ENCODE results near the gene NSDHL.
"Not testable (repeated sequence)": the region's sequence is repeated elsewhere in the genome, so short reads cannot be mapped to it uniquely, and the experiment has no call there.

NSDHL gene

DNA sequence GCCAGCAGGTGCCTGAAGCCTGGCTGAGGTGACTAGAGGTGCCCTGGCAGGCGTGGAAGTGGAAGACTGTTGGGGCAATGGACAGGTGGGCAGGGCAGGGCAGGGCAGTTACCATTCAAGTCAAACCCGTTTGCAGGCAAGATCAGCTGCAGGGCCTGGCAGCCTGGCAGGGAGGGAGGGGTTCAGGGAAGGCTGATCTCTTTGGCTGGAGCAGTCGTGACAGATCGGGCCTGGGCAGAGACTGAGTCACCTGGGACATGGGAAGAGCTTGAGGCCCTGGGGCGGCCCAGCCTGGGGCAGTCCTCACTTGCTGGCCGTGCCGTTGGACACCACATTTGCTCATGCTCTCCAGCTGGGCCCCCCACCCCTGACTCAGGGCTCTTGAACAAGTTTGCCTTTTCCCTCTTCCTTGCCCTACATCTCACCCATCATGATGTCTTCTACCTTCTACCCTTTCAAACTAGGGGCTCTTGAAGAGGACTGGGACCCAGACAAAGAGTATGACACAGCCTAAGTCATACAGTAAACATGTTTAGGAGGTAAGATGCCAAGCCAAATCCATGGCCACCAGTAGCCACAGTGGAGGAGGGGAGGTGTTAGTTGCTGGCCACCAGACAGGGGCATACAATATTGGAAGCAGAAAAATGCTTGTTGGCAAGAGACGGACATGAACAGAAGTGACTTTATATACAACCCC lies 65.0 kb downstream of the NSDHL start:
- no peak for DNase-seq

DNA sequence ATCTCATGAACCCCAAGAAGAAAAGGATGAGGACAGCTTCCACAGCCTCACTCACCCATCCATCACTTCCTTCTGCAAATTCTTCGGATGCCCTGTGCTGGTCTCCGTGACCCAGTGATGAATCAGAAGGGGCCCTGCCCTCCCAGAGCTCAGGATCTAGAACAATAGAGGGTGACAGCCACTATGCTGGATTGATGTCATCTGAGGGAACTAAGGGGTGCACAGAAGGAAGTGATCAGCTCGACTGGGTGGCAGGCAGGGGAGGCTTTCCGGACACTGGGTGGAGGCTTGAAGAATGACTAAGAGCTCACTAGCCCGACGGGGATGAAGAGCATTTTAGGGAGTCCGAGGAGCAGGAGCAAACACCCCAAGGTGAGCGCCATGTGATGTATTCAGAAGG lies 65.6 kb downstream of the NSDHL start:
- DNase-seq = peak; percentile 31

DNA sequence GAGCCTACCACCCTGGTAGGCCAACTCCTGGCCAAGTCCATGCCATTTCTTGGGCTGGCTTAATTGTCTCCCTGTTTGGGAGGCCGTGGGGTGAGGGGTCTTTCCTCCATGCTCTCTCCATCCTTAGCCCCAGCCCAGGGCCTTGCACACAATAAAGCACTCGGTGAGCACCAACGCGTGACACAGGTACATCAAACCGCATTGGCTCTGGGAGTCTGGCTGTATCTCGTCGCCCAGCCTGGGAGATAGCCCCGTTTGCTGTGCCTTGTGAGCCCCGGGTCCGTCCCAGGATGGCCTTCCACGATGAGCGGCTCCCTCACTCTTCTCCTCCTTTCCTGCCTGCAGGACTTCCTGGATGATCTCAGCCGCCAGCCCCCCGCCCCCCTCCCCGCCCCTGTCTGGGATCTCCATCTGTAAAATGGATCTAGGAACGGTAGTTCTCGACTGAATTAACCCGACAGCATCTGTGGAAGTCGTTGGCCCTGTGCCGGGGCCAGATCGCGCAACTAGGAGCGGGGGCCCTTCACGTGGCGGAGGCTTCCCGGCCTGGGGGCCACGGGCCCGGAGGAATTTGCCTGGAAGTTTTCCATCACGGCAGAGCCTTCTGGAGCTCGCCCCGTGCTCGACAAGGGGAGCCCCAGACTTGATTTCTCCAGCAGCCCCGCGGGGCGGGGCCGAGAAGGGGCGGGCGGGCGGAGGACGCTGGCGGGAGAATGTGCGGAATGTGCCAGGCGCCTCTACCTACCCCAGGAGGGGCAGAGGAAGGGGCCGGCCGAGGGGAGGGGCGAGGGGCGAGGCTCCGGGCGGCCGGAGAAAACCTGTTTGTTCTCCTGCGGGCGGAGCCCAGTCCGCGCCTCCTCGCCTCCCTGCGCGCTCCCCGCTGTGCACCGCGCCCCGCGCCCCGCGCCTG lies 66.6 kb downstream of the NSDHL start, which contains the start of gene ZNF185:
TSS of gene ZNF185 (plus strand) at position 846 of the 910 bp plus-strand sequence. CDS start 16,423 bp downstream, outside the sequence.
- DNase-seq = no peak

DNA sequence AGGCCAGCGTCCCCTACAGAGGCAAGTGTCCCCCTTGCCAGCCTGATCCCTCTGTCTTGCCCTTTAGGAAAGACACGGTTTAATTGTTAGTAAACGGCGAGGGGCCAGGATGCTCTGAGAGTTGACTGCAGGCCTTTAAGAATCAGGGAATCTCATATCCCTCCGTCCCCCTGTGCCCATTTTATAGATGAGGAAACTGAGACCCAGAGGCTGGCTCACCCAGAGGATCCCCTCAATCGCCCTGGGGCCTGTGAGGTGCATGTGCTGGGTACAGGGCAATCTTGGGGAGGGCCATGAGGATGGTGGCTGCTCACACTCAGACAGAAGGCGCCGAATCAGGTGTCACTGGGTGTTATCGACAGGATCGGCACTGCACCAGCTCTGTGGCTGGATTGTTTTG lies 67.6 kb downstream of the NSDHL start:
- DNase-seq = no peak

DNA sequence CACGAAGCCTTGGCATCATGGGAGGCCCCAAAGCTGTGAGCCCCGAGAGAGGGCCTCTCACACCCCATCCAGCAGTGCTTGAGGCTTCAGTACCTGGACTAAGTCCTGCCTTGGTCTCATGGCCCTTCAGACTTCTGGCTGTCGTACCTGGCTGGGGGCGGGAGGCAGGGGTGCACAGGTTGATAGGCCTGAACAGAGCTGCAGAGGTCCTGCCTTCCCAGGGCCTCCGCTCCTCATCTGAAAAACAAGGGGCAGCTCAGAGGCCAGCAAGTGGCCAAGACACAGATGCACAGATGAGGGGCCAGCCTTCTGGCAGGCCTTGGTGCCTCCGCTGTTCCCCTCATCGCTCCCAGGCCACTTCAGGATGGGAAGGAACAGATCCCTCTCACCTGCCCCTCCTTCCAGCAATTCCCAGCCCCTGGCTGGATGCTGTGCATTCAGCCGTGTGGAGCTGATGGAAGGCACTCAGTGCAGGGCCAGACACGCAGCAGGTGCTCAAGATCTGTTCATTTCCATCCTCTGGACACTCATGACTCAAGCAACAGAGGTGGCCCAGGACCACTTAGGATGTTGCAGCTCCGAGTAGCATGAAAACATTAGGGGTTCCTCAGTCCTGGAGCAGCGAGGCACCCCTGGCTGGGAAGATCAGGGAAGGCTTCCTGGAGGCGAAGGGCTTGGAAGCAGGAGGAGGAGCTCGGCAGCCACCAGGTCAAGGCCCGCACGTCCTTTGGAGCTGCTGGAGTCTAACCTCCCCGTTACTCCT lies 68.4 kb downstream of the NSDHL start:
- DNase-seq = no peak

DNA sequence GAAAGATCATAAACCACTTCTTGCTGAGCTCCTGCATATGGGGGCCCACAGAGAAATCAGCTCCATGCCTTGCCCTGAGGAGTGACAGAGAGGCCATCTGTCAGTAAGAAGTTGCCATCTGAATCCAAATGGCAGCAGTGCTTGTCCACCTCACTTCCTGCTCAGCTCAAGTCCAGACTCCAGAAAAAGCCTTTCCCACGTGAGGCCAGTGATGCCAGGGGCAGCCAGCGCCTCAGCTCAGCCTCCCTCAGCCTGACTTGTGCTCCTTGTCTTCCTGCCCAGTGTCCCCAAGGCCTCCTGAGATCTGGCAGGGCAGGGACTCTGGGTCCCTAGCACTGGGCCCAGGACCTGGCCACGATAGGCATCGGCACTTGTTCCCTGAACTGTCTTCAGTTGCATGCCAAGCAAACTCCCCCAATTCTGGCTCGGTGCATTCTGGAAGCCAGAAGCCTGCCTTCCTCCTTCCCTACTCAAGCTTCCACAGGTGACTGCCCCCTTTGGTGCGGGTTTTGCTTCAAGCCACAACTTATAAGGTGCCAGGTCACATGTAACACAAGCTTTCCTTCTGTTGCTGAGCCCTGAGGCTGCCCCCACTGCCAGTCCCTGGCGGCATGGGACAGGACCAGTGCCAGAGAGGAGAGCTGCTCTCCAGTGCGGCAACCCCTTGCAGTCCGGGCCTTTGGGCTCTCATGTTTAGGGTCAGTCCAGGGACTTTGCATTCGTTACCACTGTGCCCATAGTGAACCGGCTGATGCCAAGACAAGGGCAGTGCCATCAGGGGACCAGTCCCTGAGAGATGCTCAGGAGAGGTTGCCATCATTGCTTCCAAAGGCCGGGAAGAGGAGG lies 69.2 kb downstream of the NSDHL start:
- no peak for DNase-seq

DNA sequence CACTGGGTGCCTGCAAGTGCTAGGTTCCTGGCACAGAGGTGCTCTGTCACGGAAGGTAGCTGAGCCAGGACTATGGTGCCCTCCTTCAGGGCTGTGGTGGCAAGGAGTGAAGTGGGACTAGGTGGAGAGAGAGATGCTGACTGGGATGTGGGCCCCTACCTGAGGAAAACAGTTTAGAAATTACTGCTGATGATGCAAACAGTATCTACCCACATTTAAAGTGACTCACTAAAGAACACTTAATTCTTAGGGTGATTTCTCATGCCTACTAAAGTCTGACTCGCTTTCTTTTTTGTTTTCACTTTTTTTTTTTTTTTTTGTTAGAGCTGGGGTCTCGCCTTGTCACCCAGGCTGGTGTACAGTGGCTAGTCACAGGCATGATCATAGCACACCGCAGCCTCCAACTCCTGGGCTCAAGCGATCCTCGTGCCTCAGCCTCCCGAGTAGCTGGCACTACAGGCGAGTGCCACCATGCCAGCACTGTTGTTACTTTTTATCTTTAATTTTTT lies 70.1 kb downstream of the NSDHL start:
- DNase-seq = no peak

DNA sequence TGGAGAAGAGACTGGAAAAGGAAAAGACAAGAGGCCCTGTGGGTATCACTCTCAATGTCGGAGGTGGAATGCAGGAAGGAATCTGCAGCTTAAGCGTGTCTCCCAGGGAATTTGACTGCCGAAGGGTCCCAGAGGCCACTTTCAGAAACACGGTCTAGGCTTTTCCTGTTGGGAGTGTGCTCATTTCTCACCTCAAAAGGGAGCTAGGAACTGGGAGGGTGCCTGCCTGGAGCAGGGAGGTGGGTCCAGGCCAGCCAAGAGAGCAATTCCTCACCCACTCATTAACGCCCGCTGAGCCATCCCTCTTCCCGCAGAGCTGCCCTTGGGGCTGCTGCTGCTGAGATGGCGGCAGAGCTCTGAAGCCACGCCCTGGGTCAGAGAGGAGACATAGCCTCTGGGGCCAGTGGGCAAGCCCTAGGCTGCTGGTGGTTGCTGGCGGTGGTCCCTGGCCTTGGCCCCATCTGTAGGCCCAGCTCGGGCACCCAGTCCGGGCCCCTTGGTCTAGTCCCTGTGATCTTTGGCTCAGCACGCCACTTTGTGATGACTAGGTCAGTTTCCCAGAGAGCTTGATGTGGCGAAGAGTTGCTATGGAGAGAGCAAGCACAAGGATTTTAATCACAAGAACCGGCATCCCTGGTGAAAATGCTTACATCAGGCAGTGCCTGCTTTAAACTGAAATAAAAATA lies 71.1 kb downstream of the NSDHL start:
- no peak for DNase-seq

DNA sequence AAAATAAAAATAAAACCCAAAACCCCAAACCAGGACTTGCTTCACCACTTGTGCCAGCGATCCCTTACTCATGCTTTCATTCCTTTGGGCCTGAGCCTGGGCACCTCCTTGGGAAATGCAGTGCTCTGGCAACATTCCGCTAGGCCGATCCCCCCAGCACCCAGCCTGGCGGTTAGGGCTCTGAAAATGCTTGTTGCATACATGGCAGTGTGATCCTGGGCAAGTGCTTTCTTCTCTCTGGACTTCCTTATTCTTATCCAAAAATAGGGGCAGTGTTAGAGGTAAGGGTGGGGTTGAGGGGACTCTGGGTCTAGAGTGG lies 71.6 kb downstream of the NSDHL start:
- no peak for DNase-seq

DNA sequence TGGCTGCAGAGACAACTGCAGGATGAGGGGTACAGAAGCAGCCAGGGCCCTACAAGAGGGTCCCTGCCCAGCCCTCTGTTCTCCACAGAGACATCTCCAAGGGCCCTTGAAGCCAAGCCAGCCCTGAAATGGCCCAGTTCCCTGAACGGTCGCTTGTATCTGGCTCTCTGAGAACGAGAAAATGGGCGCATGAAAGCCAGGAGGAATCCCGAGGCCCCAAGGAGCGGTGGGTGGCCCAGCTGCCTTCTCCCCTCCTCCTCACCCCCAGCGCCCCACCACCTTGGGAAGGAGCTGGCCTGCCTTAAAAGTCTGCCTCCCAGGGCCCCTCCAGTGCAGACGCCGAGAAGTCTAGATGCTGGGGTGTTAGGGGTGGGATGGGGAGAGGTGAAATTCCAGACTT lies 72.7 kb downstream of the NSDHL start:
- DNase-seq = no peak

DNA sequence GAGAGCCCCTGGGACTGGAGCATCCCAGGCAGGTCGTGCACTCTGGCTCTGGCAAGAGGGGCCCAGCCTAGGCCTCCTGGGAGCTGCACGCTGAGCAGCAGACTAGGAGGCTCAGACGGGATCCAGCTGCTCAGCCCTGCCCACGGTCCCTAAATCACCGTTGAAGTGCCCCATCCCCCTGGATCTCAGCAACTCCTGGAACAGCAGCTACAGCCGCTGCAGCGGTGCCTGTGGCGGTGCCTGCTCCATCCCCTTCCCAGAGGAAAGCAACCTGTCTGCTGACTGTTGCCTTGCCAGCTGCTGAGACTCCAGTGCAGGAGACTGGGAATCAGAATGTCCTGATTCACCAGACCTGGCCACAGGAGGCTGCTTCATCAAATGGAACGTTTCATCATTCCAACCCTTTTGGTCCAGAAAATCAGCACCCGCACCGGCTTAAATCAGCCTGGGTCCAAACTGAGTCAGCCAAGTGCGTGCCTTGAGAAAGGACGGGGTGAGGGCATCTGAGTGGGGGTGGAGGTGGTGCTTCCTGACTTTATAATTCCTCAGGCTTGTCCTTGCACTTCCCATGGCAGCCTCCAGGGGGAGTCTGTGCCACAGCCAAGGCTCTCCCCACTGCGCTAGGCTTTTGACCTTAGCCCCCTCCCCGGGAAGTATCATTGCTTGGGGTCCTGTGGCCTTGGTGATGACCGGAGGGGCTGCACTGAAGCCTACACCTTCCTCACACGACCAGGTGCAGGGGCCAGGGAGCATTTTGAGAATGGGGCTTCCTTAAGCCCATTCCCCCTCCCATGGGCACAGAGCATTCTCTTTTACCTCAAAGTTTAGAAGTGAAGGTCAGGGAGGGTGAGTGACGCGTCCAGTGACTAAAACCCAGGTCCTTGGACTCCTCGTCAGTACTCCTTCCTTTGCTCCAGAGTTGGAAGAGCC lies 73.6 kb downstream of the NSDHL start:
- peak; percentile 42 for DNase-seq

DNA sequence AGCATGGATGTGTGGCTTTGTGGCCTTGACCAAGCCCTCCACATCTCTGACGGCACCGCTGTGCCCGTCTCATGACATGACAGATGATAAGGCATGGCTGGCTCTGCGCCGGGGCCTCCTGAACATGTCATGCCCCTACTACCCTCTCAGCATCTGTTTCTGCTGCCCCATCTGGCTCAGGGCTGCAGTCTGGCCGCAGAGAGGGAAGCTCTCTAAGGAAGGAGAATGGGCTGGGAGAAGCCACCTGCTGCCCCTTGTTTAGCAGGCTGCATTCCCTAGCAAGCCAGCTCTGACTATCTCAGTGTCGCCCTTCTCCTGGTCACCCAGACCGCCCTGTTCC lies 74.2 kb downstream of the NSDHL start:
- DNase-seq = no peak

DNA sequence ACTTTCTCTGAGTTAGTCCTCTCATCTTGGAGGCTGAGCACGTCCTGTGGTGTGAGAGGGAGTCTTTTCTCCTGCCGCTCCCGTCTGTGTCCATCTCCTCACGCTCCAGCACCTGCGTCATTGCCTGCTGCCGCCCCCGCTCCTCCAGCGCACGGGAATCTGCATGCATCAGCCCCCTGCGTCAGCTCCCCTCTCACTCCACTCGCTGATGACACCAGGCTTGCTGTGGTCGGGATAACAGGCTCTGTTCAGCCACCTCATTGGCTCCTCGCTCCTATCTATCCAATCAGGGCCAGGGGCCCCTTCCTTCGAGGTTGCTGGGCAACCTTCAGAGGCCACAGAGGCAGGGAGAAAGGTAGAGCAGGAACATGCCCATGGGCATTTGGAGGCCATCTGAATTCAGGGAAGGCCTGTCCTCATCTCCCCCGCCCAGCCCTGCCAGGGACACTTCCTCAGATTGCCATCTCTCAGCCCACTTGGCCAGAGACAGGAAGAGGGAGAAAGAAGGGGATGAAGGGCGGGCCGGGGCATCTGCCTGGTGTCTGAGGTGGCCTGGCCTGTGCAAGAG lies 76.3 kb downstream of the NSDHL start:
- DNase-seq = peak; percentile 3

DNA sequence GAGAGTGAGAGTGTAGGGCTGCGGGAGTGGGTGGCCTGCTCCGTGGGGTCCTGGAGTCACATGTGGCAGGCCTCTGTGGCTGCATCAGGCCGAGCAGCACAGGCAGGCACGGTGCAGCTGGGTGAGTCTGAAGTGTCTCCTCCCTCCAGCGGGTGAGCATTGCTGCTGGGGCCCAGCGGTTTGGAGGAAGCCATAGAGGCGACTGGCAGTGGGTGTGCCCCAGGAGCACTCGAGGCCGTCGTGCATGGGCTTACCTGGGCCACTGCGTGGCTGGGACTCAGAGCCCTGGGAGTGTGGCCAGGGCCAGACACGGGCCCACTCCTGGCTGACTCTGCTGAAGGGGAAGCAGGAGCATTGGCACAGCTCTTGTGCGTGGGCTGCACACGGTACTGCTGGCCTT lies 77.6 kb downstream of the NSDHL start:
- no peak for DNase-seq

DNA sequence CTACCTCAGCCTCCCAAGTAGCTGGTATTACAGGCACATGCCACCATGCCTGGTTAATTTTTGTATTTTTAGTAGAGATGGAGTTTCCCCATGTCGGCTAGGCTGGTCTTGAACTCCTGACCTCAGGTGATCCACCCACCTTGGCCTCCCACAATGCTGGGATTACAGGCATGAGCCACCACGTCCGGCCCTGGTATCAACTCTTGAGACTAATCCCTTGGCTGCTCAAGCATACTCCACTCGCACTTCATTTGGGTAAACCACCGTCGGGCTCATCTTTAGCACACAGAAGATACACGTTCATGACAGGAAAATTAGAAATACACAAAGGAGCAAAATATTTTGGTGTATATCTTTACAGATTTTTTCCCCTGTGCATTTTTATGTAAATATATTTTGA lies 79.2 kb downstream of the NSDHL start:
- not testable (repeated sequence) for DNase-seq

DNA sequence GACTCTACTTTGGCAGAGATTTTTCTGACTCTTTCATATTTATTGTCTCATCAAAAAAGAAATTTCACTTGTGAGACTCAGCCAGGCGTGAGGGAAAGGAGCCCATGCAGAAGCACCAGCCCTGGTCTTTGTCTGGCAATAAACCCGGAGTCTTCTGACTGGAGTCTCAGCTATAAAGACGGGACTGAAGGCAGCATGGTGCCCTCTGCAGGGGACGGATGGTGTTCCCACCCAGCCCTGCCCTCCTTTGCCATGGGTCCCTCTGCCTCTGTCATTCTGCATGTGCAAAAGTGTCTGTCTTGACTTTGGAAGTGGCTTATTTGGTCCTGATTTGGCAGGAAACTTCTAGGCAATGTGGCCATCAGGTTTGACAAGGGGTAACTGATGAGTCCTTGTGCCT lies 81.2 kb downstream of the NSDHL start:
- DNase-seq = peak; percentile 1

DNA sequence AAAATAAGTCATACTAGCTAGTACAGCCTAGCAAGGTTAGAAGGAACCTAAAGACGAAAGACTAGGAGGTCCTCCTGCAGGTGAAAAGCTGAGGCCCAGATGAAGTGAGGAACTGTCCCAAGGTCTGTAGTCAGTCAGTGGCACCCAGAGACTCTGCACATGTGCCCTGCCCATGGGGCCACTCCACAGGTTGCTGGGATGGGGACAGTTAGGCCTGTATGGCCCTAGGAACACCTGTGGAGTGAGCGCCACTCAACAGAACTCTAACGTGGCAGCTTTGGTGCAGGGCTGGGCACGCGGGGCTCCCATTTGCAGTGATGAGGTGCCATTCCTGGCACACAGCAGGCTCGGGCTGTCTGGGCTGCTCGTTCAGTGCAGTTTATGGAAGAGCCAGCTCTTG lies 81.8 kb downstream of the NSDHL start:
- DNase-seq = no peak

DNA sequence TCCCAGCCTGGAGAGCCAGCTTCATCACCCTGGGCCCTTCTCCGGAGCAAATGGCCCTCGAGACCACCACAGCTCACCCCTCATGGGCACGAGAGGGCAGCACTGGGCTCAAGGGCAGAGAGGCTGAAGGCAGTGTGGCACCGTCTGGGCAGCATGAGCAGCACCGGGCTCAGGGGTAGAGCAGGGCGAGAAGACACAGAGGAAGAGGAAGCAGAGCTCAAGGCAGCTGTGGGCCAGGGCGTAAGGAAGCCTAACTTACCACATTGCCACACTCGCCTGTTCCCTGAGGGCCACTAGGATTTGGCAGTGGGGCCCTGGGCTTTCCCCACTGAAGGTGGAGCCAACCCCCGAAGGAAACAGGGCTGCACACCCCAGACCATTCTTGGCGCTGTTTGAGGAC lies 82.5 kb downstream of the NSDHL start:
- DNase-seq = peak; percentile 38

DNA sequence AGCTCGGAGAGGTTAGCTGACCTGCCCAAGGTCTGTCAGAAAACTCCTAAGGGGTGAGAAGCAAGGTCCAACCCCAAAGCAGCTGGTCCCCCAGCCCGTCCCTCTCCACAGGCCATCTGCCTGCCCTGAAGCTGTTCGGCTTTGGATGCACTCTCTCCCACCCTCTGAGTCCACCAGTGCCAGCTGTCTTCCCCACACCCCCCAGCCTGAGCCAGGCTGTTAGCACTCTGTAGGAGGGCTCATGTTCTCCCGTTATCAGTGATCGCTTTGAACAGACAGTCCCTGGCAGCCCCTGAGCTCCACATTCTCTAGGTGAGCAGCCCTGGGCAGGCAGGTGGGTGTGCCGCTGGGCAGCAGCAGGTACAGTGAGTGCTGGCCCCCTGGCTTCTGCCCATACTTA lies 83.0 kb downstream of the NSDHL start:
- DNase-seq = no peak

DNA sequence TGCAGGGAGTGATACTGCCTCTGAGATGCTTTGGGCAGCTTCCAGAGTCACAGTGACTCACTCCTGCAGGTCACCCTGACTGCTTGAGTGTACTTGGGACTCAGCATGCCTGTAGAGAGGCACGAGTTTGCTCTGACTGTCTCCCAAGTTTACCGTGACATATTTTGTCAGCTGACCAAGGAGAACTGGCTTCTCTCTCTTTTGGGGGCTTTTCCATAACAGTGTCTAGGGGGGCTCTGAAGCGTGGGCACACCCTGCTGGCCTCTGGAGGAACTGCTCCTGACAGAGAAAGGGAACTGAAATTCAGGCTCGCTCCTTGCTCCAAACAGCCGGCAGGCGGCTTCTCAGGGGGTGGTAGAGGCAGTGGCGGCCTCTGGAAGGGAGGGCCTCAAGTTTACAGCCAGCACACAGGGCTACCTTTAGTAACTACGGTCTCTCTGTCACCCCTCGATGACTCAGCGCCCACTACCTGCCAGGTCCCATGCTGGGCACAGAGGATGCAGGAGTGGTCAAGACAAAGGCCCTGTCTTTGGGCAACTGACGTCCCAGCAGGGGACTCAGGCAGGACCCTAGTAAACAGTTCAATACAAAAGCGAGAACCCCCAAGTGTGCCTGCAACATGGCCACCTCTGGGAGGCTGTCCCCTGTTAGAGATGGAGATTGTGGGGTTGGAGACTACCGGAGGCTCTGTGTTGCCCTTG lies 84.8 kb downstream of the NSDHL start:
- DNase-seq = peak; percentile 59

Data from inflammatory macrophage treated with lipopolysaccharide for 4 hours (primary cell).